HG03103 (cell line): ENCODE measurements around the gene AFF4.
A peak's percentile ranks its signal among the peaks of the same experiment; 100 is the strongest.

Source experiments
- ATAC-seq: cut with Tn5 transposase; IDR thresholded peaks from one replicate; pipeline ENCODE4 v1.9.1; 2021; ENCODE audit warnings: low read depth; ENCODE audit not compliant: unreplicated experiment

The AFF4 gene

DNA sequence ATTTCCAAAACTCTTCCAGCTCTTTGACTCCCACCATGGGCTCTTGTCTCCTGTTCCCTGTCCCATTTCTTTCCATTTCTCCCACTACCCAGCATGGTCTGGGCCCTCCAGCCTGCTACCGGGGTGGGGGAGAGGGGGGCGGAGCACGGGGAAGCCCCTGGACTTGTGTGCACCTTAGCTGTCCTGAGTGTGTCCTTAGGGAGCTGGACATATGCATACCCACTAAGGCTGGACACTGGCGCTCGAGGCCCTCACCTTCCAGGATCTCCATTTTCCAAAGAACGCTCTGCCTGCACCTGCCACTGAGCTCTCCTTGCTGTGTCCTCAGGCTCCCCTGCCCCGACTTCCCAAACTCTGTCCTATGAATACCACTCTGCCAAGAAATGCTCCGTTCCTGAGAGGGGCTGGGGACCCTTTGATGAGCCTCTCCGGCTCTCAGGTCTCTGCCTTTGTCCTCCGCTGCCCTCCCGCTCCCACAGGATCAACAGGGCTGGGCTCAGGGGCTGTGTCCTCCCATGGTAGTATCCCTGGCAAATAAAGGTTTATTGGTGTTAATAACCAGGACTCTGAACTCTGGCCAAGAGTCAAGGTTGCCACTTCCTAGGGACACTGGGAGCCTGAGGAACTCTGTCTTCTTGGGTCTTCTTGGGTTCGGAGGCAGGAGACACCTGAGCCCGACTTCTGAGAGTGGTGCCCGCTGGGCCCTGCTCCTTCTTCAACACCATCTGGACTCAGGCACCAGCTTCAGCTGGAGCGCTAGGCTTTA is 132.2 kb downstream of the AFF4 start:
- no peak for ATAC-seq

DNA sequence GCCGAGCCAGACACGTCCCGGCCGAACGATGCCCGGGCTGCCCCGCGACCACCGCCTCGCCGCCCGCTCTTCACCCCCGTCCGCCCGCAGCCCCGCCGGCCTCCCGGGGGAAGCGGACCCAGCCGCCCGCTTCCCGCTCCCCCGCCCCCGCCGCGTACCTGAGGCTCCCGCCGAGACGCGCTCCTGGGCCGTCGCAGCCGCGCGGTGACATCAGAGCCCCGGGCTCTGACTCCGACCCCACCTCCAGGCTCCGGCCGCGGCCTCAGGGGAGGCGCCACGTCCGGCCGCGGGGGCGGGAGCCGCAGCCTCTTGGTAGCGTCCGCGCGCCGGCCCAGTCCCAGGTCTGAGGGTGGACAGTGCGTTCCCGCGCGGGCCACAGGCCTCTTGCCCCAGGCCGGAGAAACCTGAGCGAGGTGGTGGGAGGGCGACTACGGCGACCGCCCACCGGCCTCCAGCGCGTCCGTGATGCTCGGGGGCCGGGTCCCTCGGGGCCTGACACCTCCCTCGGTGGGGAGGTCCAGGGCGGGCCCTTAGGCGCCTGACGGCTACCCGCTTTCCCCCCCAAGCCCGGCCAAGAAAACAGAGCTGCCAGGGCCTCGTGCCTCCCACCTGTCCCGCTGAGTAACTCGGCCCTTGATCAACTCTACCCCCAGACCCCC is 132.9 kb downstream of the AFF4 start, which contains the start of gene SHROOM1:
TSS of gene SHROOM1 (minus strand) at position 212 of the 659 bp plus-strand sequence. CDS start 4,507 bp downstream, outside the sequence.
- peak; percentile 59 for ATAC-seq

DNA sequence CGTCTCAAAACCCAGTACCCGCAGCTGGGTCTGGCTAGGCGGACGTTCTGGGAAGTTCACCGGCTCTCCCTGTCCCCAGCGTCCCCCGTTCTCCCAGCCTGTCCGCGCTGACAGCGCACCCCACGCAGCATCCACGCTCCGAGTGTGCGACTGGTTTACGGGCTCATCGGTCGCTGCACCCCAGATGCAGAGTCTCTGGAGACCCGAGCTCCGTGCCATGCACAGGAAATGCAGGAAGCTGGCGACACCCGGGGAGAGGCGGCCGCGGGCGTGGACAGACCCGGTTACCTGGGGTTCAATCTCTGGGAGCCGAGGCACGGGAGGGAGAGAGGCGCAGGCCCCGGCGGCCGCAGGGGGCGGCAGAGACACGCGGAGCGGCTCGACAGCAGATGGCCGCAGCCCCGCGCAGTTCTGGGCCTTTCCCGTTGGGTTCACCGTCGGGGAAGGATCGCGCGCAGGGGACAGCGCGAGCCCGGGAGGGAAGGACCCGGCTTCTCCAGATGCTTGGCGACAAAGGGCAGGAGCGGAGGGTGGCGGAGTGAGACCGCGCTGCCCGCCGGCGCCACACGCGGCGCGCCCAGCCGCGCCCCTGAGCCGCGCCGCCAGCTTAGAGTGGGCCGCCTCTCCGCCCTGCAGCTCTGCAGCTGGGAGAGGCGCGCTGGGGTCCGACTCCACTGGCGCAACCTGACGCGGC is 133.5 kb downstream of the AFF4 start:
- ATAC-seq, result peak; percentile 61

DNA sequence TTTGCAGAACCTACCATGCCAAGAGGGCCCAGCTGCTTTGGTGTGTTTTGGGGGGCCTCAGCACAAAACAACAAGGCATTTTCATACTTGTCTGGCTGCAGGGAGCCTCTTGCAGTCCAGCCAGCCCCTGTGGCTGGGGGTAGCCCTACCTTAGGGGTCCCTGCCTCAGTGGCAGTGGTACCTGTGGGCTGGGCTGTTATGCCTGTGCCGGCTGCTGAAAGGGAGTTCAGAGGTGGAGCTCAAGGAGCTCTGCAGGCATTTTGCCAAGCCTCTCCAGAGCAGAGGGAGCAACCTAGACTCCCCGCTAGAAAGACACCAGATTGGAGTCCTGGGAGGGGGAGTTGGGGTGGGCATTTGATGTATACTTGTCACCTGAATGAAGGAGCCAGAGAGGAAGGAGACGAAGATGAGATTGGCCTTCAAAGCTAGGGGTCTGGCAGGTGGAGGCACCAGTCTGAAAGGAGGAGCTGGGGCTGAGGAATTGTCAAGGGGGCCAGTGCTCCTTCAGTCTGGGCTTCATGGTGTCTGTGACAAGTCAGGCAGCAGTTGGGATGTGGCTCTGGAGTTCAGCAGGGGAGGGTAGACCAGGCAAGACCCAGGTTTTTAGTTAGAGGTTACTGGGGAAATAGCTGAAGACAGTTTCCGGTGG is 134.5 kb downstream of the AFF4 start:
- ATAC-seq, result no peak

DNA sequence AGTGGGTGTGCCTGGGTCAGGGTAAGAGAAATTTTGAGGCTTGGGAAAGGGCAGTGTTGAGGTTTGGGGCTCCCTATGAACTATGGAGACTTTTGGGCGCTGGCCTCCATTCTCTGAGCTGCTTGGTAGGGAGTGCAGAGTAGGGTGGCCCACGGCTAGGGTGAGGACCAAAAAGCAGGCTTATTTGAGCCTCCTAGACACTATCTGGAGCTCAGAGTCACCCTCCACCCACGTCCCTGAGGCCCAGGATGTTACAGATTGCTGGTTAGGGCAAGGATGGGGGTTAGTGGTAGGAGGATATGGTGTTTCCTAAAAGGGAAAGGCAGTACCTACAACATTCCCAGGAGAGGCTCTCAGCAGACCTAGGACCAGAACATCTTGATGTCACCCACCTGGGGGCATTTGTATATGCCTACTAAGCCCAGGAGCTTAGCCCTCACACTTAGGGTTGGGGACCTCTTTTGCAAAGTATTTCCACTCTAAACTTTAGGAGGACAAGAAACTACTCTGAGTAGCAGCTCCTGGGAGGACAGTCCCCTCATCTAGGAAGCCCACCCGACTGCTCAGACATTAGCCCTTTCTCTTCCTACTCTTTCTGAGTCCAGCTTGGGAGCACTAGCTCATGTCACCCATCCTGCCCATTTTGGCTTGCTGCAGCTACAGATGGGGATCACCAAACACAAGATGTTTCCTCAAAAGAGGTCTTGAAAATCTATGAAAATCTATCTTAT is 135.3 kb downstream of the AFF4 start:
- no peak for ATAC-seq

DNA sequence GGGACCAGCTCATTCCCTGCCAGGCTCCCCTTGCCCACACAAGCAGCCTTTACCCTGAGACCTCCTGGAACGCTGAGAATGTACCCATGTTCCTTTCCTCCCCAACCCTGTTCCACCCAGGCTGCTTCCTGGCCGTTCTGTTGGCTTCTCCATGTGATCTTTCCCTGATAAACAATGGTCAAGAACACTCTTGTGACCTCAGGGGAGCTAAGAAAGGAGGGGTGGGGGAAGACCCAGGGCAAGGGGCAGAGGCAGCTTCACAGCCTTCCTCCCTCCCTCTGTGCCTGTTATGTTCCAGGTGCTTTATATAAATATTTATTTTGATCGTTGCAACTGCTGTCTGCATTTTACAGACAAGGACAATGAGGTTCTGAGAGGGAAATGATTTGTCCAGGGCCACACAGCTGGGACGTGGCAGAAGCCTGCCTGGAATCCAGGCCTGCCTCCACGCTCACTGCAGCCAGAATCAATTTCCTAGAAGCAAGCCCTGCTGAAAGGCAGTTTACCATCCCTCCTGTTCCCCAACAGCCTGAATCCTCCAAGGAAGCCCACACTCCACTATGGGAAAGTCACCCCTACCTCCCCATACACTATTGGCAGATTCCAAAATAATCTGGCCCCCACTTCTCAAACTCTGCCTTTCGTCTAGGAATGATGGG is 136.9 kb downstream of the AFF4 start:
- no peak for ATAC-seq

DNA sequence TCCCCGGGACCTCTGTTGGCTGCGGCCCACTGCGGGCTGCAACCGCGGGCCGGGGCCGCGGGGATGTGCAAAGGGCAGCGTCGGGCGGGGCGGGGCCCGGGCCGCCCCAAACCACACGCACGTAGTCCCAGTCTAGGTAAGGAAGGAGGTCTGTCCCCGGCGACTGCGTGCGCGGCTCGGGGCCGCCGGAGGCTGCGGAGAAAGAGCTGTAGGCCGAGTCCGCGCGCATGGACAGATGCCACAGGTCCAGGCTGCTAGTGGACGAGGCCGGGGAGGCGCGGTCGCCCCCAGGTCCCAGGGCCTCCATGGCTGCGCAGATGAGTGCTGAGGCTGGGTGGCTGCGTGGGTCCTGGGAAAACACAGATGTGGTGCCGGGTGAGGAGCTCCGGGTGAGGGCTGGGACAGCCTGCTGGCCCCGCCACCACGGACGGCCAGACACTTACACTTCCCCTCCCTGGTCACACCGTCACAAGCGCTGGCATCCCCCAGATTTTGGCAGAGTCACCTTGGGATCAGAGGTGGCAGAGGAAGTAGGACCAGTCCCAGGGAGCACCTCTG is 137.5 kb downstream of the AFF4 start:
- ATAC-seq, result no peak
